HG02759 (cell line): Measurements from ENCODE around the gene NOD1.

Source experiments
- ATAC-seq: cut with Tn5 transposase; IDR thresholded peaks from one replicate; pipeline ENCODE4 v1.9.1; 2021; ENCODE audit warnings: mild to moderate bottlenecking, moderate library complexity; ENCODE audit not compliant: unreplicated experiment

NOD1 gene

DNA sequence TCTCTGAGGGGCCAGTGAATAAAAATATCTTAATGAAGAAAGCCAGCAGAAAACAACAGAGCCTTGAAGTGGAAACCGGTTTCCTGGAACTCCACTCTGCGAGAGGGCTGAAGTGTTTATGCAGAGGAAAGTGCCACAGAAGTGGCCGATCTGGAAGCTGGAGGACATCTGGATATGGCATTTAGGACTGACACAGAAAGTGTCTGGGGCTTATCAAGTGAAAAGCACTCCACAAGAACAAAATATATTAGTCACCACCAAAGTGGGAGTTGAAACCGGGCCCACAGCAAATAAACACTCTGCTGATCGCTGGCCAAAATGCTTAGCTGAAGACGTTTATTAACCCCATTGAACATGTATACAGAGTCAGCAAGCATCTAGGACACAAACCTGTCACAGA lies 7.8 kb downstream of the NOD1 start:
- ATAC-seq, result no peak

- no peak for ATAC-seq
Measured at GRCh38 chr7:30470163-30470770, 8.3 kb downstream of the NOD1 start.

DNA sequence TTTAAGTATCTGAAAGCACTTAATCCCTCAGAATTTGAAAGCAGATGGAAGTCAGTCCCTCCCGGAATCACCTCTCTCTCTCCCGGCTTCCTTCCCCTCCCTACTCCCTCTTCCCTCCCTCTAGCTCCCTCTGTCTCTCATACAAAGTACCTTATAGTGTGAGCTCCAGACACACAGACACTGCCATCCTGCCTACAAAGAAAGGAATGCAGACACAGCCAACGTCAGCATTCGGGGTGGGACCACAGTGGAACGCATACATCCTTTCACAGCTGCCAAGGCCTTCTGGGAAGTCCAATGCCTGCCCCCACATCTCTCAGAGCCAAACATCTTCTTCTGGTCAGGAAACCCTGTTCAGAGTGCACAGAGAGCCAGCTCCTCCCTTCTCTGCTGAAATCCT lies 9.3 kb downstream of the NOD1 start:
- ATAC-seq, result no peak

DNA sequence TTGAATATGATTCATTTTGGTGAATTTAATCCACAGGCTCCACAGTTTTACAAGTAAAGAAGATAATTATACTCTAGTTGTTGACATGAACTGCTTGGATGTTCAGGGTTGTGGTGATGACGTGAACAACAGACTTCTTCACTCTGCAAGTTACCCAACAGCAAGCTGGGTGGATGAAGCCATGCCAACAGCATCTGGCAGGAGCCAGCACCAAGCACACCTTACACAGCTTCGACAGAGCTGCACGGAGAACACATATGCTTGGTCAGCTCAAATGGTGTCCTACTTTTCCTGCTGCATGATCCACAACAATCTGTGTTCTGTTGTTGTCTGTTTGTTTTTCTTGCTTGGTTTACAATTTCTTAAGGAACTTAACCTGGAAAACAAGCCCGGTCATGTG lies 9.8 kb downstream of the NOD1 start:
- no peak for ATAC-seq

DNA sequence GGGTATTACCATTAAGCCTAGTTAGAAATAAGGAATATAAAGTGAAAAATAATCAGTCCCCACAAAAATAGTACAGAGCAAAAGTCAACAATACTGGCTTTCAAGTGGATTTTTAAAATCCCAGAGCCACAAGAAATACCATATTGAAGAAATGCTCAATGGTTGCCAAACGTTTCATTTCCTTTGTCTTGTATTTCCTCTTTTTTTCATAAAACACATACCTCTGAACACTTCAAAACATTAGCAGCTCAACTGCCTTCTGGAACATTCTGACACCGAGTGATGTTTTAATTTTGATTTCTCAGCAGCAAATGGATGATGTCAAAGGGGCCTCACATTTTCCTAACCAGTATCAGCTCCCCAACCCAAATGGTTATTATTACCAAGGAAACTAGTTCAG lies 10.5 kb downstream of the NOD1 start:
- ATAC-seq, result no peak

- ATAC-seq, result no peak
Measured at GRCh38 chr7:30467271-30467670, 11.3 kb downstream of the NOD1 start.

DNA sequence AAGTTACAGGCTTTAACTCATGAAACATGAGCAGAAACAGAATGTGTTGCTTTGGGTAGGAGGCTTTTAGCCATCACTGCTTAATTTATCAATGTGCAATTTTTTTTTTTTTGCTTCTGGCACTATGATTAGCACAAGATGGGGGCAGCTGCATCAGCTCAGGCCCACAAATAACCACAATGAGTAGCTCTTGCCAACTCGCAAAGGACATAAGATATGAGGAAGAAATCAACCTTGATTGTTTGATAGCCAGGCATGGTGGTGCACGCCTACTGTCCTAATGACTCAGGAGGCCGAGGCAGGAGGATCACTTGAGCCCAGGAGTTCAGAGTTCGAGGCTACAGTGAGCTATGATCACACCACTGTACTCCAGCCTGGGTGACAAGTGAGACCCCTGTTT lies 12.3 kb downstream of the NOD1 start:
- ATAC-seq, result no peak

GRCh38 chr7:30465811-30466180 lies 12.8 kb downstream of the NOD1 start:
- ATAC-seq, result no peak

GRCh38 chr7:30465046-30465810 lies 13.4 kb downstream of the NOD1 start:
- no peak for ATAC-seq

- peak; percentile 58 for ATAC-seq
Measured at GRCh38 chr7:30464231-30464671, 14.3 kb downstream of the NOD1 start.

- ATAC-seq, result peak; percentile 55
Measured at GRCh38 chr7:30463405-30464145, 15.0 kb downstream of the NOD1 start.

- no peak for ATAC-seq
Measured at GRCh38 chr7:30462179-30462578, 16.4 kb downstream of the NOD1 start.

- ATAC-seq, result no peak
Measured at GRCh38 chr7:30460246-30460633, 18.3 kb downstream of the NOD1 start.

GRCh38 chr7:30459591-30460245 lies 18.9 kb downstream of the NOD1 start:
- ATAC-seq, result no peak

GRCh38 chr7:30458311-30458710 lies 20.3 kb downstream of the NOD1 start:
- ATAC-seq, result no peak

- ATAC-seq, result no peak
Measured at GRCh38 chr7:30453921-30454320, 24.7 kb downstream of the NOD1 start.

- ATAC-seq, result no peak
Measured at GRCh38 chr7:30453016-30453415, 25.6 kb downstream of the NOD1 start.

DNA sequence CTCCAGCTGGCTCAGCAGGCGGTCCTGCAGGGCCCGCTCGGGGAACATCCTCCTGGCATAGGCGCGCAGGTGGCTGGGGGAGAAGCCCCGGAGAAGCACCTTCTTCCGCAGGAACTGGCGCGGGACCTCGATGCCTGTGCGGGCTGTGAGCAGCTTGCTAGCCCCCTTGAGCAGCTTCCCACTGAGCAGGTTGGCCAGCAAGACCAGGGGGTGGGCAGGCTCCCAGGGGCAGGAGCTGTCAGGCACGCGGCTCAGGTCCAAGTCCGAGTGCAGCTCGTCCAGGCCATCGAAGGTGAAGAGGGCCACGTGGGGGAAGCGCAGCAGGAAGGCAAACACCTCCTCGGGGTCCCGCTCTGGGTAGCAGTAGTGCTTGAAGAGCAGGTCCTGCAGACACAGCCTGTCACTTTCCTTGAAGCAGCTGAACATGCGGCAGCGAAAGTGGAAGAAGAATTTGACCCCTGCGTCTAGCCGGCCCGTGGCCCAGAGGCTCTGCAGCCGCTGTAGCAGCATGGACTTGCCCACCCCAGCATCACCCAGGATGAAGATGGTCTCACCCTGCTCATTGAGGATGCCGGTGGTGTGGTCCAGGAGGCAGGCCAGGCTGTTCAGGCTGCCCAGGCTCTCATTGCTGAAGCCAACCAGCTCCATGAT lies 26.2 kb downstream of the NOD1 start:
- ATAC-seq, result no peak

- ATAC-seq, result no peak
Measured at GRCh38 chr7:30451539-30452279, 26.9 kb downstream of the NOD1 start.

DNA sequence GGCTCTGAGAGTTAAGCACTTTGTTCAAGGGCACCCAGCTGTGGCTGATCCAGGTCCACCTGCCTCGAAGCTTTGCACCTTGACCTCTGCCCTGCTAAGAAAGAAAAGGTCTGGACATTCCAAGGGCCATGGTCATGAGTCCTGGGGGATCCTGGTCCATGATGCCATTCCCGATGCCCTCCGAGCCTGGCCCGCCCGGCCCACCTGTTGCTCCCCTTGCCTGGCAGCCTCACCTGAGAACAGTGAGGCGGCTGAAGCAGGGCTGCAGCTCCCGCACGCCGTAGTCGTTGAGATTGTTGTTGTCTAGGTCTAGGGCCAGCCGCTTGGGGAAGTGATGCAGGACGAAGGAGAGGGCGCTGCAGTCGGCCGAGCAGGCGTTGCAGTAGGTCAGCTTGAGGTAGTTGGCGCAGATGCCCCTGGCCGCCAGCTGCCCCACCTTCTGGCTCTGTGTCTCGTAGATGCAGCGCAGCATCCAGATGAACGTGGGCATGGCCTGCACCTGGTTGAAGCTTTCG lies 27.5 kb downstream of the NOD1 start:
- no peak for ATAC-seq
